ENCODE results near the gene UBA52.
"Not testable (repeated sequence)": the region's sequence is repeated elsewhere in the genome, so short reads cannot be mapped to it uniquely, and the experiment has no call there.

Gene UBA52

GRCh38 chr19:18593367-18594095 lies 21.9 kb downstream of the UBA52 start:
- DNase-seq (ENCODE audit: low read depth): no peak

- DNase-seq (ENCODE audit: low read depth): no peak
Measured at GRCh38 chr19:18594096-18594823, 22.6 kb downstream of the UBA52 start.

- no peak for DNase-seq (ENCODE audit: low read depth)
Measured at GRCh38 chr19:18594824-18595373, 23.2 kb downstream of the UBA52 start.

- DNase-seq (ENCODE audit: low read depth): no peak
Measured at GRCh38 chr19:18595475-18595874, 23.8 kb downstream of the UBA52 start.

- DNase-seq (ENCODE audit: low read depth): no peak
Measured at GRCh38 chr19:18596752-18597157, 25.1 kb downstream of the UBA52 start.

- no peak for DNase-seq (ENCODE audit: low read depth)
Measured at GRCh38 chr19:18597809-18598660, 26.4 kb downstream of the UBA52 start.

GRCh38 chr19:18599485-18599884 lies 27.8 kb downstream of the UBA52 start:
- no peak for DNase-seq (ENCODE audit: low read depth)

- DNase-seq (ENCODE audit: low read depth): not testable (repeated sequence)
Measured at GRCh38 chr19:18600692-18601397, 29.2 kb downstream of the UBA52 start.

- DNase-seq (ENCODE audit: low read depth): no peak
Measured at GRCh38 chr19:18601875-18602274, 30.2 kb downstream of the UBA52 start.

GRCh38 chr19:18603255-18603957 lies 31.7 kb downstream of the UBA52 start:
- DNase-seq (ENCODE audit: low read depth): no peak

GRCh38 chr19:18603958-18604819 lies 32.5 kb downstream of the UBA52 start:
- DNase-seq (ENCODE audit: low read depth): no peak

GRCh38 chr19:18604820-18605159 lies 33.1 kb downstream of the UBA52 start:
- no peak for DNase-seq (ENCODE audit: low read depth)

- no peak for DNase-seq (ENCODE audit: low read depth)
Measured at GRCh38 chr19:18605196-18605545, 33.5 kb downstream of the UBA52 start.

GRCh38 chr19:18605546-18606280 lies 34.1 kb downstream of the UBA52 start:
- DNase-seq (ENCODE audit: low read depth): no peak

- no peak for DNase-seq (ENCODE audit: low read depth)
Measured at GRCh38 chr19:18606281-18607225, 34.9 kb downstream of the UBA52 start, which contains the start of gene CRLF1. Gene CRLF1 (minus strand): TSS chr19:18606799. CDS start chr19:18606656, 143 bp downstream.

GRCh38 chr19:18607226-18608101 lies 35.8 kb downstream of the UBA52 start:
- DNase-seq (ENCODE audit: low read depth): no peak

GRCh38 chr19:18608102-18608804 lies 36.6 kb downstream of the UBA52 start:
- DNase-seq (ENCODE audit: low read depth): no peak

Data from HS-5 (cell line).